Lower leg skin (tissue), 3 donors: ENCODE measurements around the gene GLYAT.

ENCODE experiments used
- POLR2A ChIP-seq, 2 donors: fragments of 450-650 bp; IDR thresholded peaks; one replicate each; pipeline ENCODE4 v1.6.1; 2016 to 2017; ENCODE audit warnings: antibody characterized with exemption in 2 of 2, mild to moderate bottlenecking in 1 of 2, moderate library complexity in 1 of 2
- TF ChIP-seq, protein P1 (sequence below), 3 donors: fragments of 450-650 bp; IDR thresholded peaks; one replicate each; pipeline ENCODE4 v1.5.1; 2016; ENCODE audit warnings: antibody characterized with exemption in 3 of 3, mild to moderate bottlenecking in 3 of 3, moderate library complexity in 2 of 3

- no peak for TF ChIP-seq POLR2A (IDR thresholded peaks at IDR 0.05)
- TF ChIP-seq, protein P1, sequence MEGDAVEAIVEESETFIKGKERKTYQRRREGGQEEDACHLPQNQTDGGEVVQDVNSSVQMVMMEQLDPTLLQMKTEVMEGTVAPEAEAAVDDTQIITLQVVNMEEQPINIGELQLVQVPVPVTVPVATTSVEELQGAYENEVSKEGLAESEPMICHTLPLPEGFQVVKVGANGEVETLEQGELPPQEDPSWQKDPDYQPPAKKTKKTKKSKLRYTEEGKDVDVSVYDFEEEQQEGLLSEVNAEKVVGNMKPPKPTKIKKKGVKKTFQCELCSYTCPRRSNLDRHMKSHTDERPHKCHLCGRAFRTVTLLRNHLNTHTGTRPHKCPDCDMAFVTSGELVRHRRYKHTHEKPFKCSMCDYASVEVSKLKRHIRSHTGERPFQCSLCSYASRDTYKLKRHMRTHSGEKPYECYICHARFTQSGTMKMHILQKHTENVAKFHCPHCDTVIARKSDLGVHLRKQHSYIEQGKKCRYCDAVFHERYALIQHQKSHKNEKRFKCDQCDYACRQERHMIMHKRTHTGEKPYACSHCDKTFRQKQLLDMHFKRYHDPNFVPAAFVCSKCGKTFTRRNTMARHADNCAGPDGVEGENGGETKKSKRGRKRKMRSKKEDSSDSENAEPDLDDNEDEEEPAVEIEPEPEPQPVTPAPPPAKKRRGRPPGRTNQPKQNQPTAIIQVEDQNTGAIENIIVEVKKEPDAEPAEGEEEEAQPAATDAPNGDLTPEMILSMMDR (IDR thresholded peaks at IDR 0.05), result no peak
These were observed 42.8 kb downstream of the GLYAT start for GRCh38 chr11:58688789-58689503.
